IPS-NIHi7 (cell line): ENCODE measurements around the gene ATP5F1D.
"Not testable (repeated sequence)": the region's sequence is repeated elsewhere in the genome, so short reads cannot be mapped to it uniquely, and the experiment has no call there.

Source experiments
- DNase-seq: peaks from one replicate; pipeline ENCODE4 v3.0.0; 2012; ENCODE audit warnings: mixed read lengths; ENCODE audit errors: extremely low spot score

ATP5F1D gene

GRCh38 chr19:1241417-1242095 is at the start of gene ATP5F1D:
TSS of gene ATP5F1D (plus strand) at chr19:1241751. CDS start at chr19:1241851, 100 bp downstream.
- DNase-seq = peak; percentile 86

GRCh38 chr19:1199531-1199930 is 42.0 kb upstream of the ATP5F1D start:
- DNase-seq = no peak

GRCh38 chr19:1200614-1201013 is 40.9 kb upstream of the ATP5F1D start:
- DNase-seq = not testable (repeated sequence)

GRCh38 chr19:1205114-1206099 is 36.1 kb upstream of the ATP5F1D start, which contains the start of gene STK11:
TSS of gene STK11 (plus strand) at chr19:1205778. CDS start at chr19:1206914, 1,136 bp downstream.
- peak; percentile 100 for DNase-seq

GRCh38 chr19:1206150-1206863 is 35.2 kb upstream of the ATP5F1D start:
- DNase-seq = no peak

GRCh38 chr19:1206864-1207450 is 34.6 kb upstream of the ATP5F1D start:
- DNase-seq = no peak

GRCh38 chr19:1208830-1209229 is 32.7 kb upstream of the ATP5F1D start:
- DNase-seq = not testable (repeated sequence)

- no peak for DNase-seq
These were observed 31.4 kb upstream of the ATP5F1D start for GRCh38 chr19:1210227-1210538.

- peak; percentile 54 for DNase-seq
These were observed 29.9 kb upstream of the ATP5F1D start for GRCh38 chr19:1211494-1212234.

GRCh38 chr19:1213391-1214286 is 27.9 kb upstream of the ATP5F1D start:
- no peak for DNase-seq

GRCh38 chr19:1214299-1214861 is 27.2 kb upstream of the ATP5F1D start:
- DNase-seq = no peak

GRCh38 chr19:1214862-1215731 is 26.5 kb upstream of the ATP5F1D start:
- no peak for DNase-seq

- no peak for DNase-seq
These were observed 24.8 kb upstream of the ATP5F1D start for GRCh38 chr19:1216756-1217155.

GRCh38 chr19:1217366-1217765 is 24.2 kb upstream of the ATP5F1D start:
- DNase-seq = peak; percentile 60

GRCh38 chr19:1218751-1219567 is 22.6 kb upstream of the ATP5F1D start:
- no peak for DNase-seq

- no peak for DNase-seq
These were observed 21.6 kb upstream of the ATP5F1D start for GRCh38 chr19:1219786-1220476.

GRCh38 chr19:1220477-1220930 is 21.0 kb upstream of the ATP5F1D start:
- no peak for DNase-seq
